NB4 (cell line): ENCODE results near the gene ASCL1.

Experiments used
- DNase-seq: peaks from one replicate; pipeline ENCODE4 v3.0.0; 2010; ENCODE audit warnings: low read depth
- H3K4me3 ChIP-seq: one replicate; pipeline ENCODE4 v1.5.1; 2011; ENCODE audit warnings: mild to moderate bottlenecking, low read depth, low read length, moderate library complexity
- CTCF ChIP-seq: IDR thresholded peaks from one replicate; pipeline ENCODE4 v1.5.1; 2012; ENCODE audit warnings: low read depth, low read length
- MAX ChIP-seq: IDR thresholded peaks from 2 replicates; pipeline ENCODE4 v1.6.1; 2011; ENCODE audit warnings: low read depth, low read length
- MYC ChIP-seq: IDR thresholded peaks from 2 replicates; pipeline ENCODE4 v1.6.1; 2011; ENCODE audit warnings: low read depth, low read length
- POLR2A ChIP-seq: IDR thresholded peaks from 2 replicates; pipeline ENCODE4 v1.6.1; 2011; ENCODE audit warnings: mild to moderate bottlenecking; ENCODE audit not compliant: insufficient read length; ENCODE audit errors: extremely low read depth

The ASCL1 gene

GRCh38 chr12:102964872-102965271 is 7.4 kb downstream of the ASCL1 start:
- DNase-seq, result no peak
- no peak overlapping the region for H3K4me3 ChIP-seq

GRCh38 chr12:102965281-102966155 is 8.0 kb downstream of the ASCL1 start:
- no peak for DNase-seq
- H3K4me3 ChIP-seq, result no peak overlapping the region
- TF ChIP-seq MAX (no peak), CTCF (no peak), MYC (no peak), POLR2A (no peak)

More at GRCh38 chr12:102964872-102965271, 7.4 kb downstream of the ASCL1 start:
- TF ChIP-seq POLR2A (no peak), CTCF (no peak), MAX (no peak), MYC (no peak)

GRCh38 chr12:102966200-102966863 is 8.9 kb downstream of the ASCL1 start:
- TF ChIP-seq MAX, result no peak
- no peak for TF ChIP-seq MYC
- TF ChIP-seq CTCF, result no peak
- no peak for TF ChIP-seq POLR2A
- no peak for DNase-seq

GRCh38 chr12:102970780-102971179 is 13.3 kb downstream of the ASCL1 start:
- H3K4me3 ChIP-seq, result no peak overlapping the region
- no peak for DNase-seq
- no peak for TF ChIP-seq MYC
- no peak for TF ChIP-seq POLR2A
- no peak for TF ChIP-seq MAX
- TF ChIP-seq CTCF, result no peak

More at GRCh38 chr12:102966200-102966863, 8.9 kb downstream of the ASCL1 start:
- H3K4me3 ChIP-seq, result no peak overlapping the region

- no peak for DNase-seq
- H3K4me3 ChIP-seq, result no peak overlapping the region
- no peak for TF ChIP-seq CTCF
- TF ChIP-seq POLR2A, result no peak
- no peak for TF ChIP-seq MAX
- no peak for TF ChIP-seq MYC
Measured at GRCh38 chr12:102971227-102971626, 13.8 kb downstream of the ASCL1 start.
